ENCODE results near the gene S100A4. TPM values are rescaled to one million over a fixed set of nuclear protein-coding genes. Genes with fewer than 3 reads are reported as not detected.

S100A4 gene
- total RNA-seq, 1 donor: 63.0 TPM

DNA sequence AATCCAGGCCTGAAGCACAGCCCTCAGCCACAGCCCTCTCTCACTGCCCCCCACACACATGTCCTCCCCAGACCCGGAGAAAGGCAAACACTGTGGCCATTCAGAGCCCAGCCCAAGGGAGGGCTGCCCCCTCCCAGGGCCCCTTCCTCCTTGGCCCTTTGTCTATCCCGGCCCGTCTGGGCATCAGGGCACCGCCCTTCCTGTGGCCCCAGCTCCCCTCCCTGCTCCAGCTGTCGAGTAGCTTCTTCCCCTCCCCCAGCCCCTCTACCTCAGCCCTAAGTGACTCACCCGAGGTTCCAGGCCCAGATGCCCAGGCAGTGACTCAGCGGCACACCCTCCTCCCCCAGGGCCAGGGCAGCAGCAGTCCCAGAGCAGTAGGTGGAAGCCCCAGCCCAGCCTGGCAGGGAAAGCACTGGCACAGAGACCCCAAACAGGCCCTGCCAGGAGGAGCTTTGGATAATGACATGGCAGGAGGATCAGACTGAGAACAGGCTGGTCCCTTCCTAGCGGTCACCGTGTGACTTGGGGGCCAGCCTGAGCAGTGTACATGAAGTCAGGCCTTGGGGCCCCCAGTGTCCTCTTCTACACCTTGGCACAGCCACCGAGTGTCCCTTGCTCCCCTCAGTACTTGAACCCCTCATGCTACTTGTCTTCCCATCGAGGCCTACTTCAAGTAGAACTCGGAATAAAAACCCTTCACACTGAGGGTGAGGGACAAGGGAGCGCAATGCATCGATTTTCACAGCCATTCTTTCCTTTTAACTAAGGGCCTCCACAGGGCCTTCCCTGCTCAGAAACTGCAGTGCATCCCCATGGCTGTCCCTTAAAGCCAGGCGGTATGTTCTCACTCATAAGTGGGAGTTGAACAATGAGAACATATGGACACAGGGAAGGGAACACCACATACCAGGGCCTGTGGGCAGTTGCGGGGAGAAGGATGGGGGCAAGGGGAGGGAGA lies 21.1 kb upstream of the S100A4 start:
- Histone ChIP-seq H3K27me3 (ENCODE audit: insufficient read depth, low read length) (no peaks in the 10 kb centered on the region), H3K4me3 (ENCODE audit: insufficient read depth, low read length) (peak overlapping the region; percentile 4), H2AFZ (ENCODE audit: low read length) (peak overlapping the region; percentile 73), H3K36me3 (ENCODE audit: insufficient read depth, low read length) (no peaks in the 10 kb centered on the region), H4K20me1 (ENCODE audit: insufficient read depth, low read length) (no peaks in the 10 kb centered on the region), H3K9me3 (ENCODE audit: low read depth, low read length) (no peaks in the 10 kb centered on the region), H3K4me1 (ENCODE audit: insufficient read depth, low read length) (peaks cover 38% of the 10 kb centered on the region), H3K79me2 (ENCODE audit: insufficient read depth, low read length) (no peaks in the 10 kb centered on the region), H3K27ac (ENCODE audit: low read depth, low read length) (peak overlapping the region; percentile 100), H3K4me2 (ENCODE audit: insufficient read depth, low read length) (peak overlapping the region; percentile 70)
- DNase-seq (ENCODE audit: insufficient read length, low spot score, missing footprints): peak; percentile 98
- TF ChIP-seq, protein P1, sequence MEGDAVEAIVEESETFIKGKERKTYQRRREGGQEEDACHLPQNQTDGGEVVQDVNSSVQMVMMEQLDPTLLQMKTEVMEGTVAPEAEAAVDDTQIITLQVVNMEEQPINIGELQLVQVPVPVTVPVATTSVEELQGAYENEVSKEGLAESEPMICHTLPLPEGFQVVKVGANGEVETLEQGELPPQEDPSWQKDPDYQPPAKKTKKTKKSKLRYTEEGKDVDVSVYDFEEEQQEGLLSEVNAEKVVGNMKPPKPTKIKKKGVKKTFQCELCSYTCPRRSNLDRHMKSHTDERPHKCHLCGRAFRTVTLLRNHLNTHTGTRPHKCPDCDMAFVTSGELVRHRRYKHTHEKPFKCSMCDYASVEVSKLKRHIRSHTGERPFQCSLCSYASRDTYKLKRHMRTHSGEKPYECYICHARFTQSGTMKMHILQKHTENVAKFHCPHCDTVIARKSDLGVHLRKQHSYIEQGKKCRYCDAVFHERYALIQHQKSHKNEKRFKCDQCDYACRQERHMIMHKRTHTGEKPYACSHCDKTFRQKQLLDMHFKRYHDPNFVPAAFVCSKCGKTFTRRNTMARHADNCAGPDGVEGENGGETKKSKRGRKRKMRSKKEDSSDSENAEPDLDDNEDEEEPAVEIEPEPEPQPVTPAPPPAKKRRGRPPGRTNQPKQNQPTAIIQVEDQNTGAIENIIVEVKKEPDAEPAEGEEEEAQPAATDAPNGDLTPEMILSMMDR (IDR thresholded peaks at IDR 0.05; ENCODE audit: extremely low read depth, low read depth, low read length): no peak

DNA sequence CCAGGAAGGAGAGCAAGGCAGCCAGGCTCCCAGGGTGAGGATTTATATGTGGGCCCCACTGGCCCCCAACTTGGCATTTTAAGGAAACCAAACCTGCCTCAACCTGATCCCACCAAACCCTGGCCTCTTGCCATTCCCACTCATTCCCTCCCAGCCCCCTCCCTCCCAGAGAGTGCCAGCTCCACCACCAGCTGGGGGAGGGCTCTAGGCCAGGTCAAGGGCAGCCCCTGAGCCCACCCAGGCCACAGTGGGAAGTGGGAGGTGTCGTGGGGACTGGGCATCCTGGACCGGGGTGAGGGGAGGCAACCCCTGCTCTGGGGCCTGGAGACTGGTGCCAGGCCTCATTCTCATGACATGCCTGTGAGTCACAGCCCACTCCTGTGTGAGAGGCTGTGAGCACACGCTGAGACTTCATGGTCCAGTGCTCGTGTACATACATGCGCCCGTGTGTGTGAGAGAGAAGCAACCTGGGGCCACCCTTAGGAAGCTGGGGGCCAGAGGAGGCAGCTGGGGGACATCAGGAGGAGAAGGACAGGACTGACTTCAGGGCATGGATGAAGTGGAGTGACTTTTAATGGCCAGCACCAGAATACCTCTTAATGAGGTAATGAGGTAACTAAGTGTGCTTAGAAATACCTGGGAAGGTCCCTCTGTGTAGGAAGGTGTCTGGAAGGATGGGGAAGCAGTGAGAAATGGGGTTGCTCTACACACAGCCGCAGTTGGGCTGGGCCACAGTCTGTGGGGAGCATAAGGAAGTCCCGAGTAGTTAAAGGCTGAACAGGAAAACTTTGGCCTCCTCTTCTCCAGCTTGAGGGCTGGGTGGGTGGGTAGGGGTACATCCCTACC lies 20.1 kb upstream of the S100A4 start, which contains the start of gene S100A2:
TSS of gene S100A2 (minus strand) at position 316 of the 846 bp plus-strand sequence. CDS start 1,967 bp downstream, outside the sequence.
- Histone ChIP-seq H3K9me3 (ENCODE audit: low read depth, low read length) (no peaks in the 10 kb centered on the region), H3K79me2 (ENCODE audit: insufficient read depth, low read length) (no peaks in the 10 kb centered on the region), H3K4me2 (ENCODE audit: insufficient read depth, low read length) (peak within 1 kb of the TSS; percentile 70), H3K4me1 (ENCODE audit: insufficient read depth, low read length) (peaks cover 36% of the 10 kb centered on the region), H3K27ac (ENCODE audit: low read depth, low read length) (peak within 1 kb of the TSS; percentile 100), H3K27me3 (ENCODE audit: insufficient read depth, low read length) (no peaks in the 10 kb centered on the region), H2AFZ (ENCODE audit: low read length) (peak within 1 kb of the TSS; percentile 73), H4K20me1 (ENCODE audit: insufficient read depth, low read length) (no peaks in the 10 kb centered on the region), H3K4me3 (ENCODE audit: insufficient read depth, low read length) (peak within 1 kb of the TSS; percentile 31), H3K36me3 (ENCODE audit: insufficient read depth, low read length) (no peaks in the 10 kb centered on the region)
- TF ChIP-seq, protein P1 (IDR thresholded peaks at IDR 0.05; ENCODE audit: extremely low read depth, low read depth, low read length): no peak
- DNase-seq (ENCODE audit: insufficient read length, low spot score, missing footprints): peak; percentile 94

DNA sequence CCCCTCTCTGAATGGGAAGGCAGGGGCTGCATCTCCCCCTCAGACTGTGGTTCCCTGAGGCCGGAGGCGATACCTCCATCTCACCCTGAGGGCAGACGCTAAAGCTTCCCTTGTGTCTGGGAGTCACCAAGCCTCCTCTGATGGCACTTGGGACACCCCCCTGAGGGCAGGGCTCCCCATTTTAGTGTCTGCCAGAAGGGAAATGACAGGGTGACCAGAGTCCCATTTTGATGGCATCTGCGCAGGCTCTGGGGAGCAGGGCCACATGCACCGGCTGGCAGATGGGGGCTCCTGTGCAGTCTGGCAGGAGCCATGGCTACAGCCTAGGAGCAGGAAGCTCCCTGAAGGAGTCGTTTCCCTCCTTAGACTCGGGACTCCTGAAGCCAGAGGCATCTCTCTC lies 18.4 kb upstream of the S100A4 start:
- no peak overlapping the region for H3K4me2 ChIP-seq (ENCODE audit: insufficient read depth, low read length)
- peaks cover 36% of the 10 kb centered on the region for H3K4me1 ChIP-seq (ENCODE audit: insufficient read depth, low read length)
- H3K79me2 ChIP-seq (ENCODE audit: insufficient read depth, low read length): no peaks in the 10 kb centered on the region
- no peak overlapping the region for H2AFZ ChIP-seq (ENCODE audit: low read length)
- H3K27me3 ChIP-seq (ENCODE audit: insufficient read depth, low read length): no peaks in the 10 kb centered on the region
- DNase-seq (ENCODE audit: insufficient read length, low spot score, missing footprints): peak; percentile 23
- H3K27ac ChIP-seq (ENCODE audit: low read depth, low read length): no peak overlapping the region
- no peak overlapping the region for H3K4me3 ChIP-seq (ENCODE audit: insufficient read depth, low read length)
- no peaks in the 10 kb centered on the region for H3K9me3 ChIP-seq (ENCODE audit: low read depth, low read length)
- no peaks in the 10 kb centered on the region for H4K20me1 ChIP-seq (ENCODE audit: insufficient read depth, low read length)
- no peaks in the 10 kb centered on the region for H3K36me3 ChIP-seq (ENCODE audit: insufficient read depth, low read length)
- TF ChIP-seq, protein P1 (IDR thresholded peaks at IDR 0.05; ENCODE audit: extremely low read depth, low read depth, low read length): no peak
